HG02623 (cell line): Measurements from ENCODE around the gene CADPS.

Source experiments
- ATAC-seq: cut with Tn5 transposase; IDR thresholded peaks from one replicate; pipeline ENCODE4 v1.9.1; 2021; ENCODE audit warnings: moderate library complexity; ENCODE audit not compliant: unreplicated experiment

CADPS gene

GRCh38 chr3:62462104-62462762 is 413.0 kb downstream of the CADPS start:
- no peak for ATAC-seq

DNA sequence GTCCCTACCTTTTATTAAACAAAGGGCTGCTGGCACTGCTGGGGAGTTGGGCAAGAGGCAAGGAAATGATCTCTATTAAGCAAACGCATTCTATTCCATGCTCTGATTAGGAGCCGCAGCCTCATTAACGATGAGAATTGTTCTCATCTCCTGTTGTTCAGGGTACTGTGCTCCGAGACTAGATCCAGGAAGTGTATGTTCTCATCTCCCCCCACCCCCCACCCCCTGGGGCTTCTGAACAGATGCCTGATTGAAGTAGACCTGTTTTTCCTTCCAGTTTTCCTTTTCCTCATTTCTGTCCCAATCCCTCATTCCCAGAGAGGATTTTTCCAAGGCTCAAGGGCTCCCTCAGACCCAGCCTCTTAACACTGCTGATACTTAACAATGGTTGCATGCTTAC is 420.3 kb downstream of the CADPS start:
- ATAC-seq: no peak

GRCh38 chr3:62453448-62453847 is 421.8 kb downstream of the CADPS start:
- no peak for ATAC-seq

DNA sequence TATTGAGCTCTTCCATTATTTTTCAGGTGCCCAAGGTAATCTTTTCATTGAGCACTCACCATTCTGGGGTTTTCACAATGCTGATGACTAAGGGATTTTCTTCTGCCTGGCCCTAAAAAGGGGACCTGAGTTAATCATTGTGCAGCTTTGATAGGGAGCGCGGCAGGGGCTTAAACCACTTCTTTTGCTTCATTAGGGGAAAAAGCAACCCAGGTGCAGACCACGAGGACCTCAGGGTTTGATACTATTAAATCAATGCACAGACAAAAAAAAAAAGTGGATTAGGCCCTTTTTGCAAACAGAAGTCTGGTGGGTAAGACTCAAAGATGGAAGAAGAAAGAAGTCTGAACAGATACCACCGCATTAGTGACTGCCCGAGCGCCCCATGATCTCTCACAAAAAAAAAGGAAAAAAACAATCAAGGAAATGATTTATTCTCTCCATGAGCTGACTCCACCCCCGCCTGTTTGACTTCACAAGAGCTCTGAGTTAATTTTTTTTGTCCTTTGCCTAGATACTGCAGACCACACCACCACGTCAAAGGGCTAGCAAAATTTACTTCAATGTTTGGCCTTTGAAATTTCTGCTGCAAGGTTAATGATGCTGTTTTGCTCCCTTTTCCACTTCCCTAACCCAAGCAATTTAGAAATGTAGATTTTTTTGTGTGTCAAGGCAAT is 423.9 kb downstream of the CADPS start:
- no peak for ATAC-seq

DNA sequence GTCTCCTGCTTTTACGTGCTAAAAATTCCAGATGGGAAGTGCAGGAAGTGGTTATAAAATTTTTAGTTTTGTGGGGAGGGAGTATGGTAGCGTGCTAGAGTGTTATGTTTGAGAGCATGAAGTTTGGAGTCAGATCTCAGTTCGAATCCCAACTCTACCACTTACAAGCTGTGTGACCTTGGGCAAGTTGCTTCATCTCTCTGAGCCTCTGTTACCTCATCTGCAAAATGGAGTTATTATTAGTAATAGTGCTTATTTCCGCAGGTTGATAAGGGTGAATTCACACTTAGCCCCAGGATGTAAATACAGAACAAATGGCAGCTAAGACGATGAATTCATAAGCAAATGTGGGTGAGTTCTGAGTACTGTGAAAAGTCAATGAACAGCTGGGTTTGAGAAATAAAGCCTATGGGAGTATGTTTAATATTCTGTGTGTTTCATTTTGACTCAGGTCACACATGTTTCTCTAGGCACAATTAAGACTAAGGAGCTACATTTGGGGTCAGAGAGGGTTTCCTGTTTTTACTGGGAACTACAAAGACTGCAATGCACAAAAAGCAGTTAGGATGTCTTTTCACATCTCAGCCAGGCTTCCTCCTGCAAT is 428.8 kb downstream of the CADPS start:
- no peak for ATAC-seq

DNA sequence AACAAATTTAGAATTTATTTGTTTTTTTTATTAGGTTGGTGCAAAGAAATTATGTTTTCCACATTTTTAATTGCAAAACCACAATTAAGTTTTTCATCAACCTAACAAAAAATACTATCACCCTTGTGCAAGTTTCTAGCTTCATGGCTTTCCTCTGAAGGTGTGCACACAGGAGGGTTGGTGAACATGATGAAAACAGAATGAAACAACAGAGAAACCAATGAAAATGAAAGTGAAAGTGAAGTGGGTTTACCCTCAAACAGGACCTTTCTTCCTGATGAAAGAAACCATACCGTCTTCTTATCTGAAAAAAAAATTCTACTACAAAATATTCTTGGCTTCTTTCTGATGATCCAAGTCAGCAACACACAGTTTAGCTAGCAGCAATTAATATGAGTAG is 429.9 kb downstream of the CADPS start:
- ATAC-seq: no peak

DNA sequence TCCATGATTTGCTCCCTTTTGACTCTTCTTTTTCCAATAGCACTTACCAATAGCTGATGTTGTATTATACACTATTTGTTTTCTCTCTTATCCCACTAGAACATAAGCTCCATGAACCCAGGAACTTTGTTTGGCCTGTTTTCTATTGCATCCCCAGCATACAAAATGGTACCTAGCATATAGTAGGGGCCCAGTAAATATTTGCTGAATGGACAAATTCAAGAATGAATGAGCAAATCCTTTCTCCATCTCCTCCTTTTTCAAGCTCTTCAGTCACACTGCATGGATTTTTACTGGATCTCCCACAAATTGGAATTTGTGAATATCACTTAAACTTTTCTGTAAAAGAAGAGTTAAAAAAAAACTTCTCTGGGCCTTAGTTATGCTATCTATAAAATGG is 435.2 kb downstream of the CADPS start:
- ATAC-seq: no peak

GRCh38 chr3:62439176-62439813 is 435.9 kb downstream of the CADPS start:
- ATAC-seq: no peak

DNA sequence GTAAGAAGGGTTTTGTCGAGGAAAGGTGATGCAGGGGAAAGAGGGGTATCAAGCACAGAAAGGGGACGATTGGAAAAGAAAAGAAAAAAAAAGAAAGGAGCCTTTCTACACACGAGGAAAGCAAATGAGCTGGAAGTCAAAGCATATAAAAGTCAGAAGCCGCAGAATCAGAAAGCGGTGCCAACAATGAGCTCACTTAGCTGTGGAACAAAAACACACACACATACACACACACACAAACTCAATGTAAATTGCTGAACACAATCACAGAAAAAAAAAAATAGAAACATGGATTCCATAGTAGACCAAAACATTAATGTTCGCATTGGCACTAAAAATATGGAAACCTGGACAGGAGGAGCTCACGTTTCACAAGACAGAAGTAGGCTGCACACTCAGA is 438.4 kb downstream of the CADPS start:
- ATAC-seq: no peak

DNA sequence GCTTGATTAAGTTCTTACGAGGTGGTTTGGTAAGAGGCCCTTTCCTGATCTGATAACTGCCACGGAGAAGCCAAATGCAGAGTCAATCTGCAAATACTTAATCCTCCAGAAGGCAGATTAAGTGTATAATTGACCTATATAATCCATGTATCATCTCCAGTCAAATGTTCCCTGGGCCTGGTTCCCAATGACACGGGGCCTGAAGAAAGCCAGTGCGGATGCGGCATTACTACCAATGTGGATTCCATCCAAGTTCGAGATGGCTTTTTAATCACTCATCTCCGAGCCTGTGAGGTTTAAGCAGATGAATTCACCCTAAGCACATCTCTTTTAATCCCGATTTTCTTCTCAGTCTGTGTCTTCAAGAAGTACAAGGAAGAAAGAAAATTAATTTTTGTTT is 441.8 kb downstream of the CADPS start:
- ATAC-seq: no peak

DNA sequence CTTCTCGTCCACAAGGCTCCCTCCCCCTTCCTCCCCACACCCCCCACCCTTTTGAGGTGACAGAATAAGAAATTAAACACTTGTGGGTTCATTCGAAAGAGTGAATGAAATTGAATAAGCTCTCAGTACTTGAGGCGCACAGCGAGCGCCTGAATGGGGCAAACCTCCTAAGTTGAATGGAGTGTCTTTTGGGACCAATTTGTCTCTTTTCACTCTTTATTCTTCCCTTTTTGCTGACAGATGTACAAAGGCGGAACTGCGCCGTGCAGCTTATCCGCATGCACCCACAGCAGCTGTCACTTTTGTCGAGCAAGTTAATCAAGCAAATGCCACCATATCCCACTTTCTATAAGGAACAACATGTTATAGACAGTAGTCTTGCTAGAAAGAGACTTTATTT is 454.0 kb downstream of the CADPS start:
- no peak for ATAC-seq

DNA sequence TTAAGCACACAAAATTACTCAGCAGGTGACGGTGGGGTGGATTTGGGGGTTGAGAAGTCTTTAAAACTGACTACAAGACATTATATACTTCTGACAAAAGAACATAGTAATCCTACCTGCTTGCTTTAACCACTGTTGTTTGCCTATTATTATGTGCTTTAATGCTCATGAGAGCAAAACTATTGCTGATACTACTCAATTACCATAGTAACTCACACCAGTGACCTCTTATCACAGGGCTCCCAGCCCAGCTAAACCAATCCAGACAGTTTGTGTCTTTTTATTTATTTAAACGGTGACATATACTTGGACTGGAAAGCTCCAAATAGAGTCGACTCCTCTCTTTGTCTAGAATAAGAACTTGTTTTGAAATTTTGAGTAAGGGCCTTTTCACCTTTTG is 459.1 kb downstream of the CADPS start:
- no peak for ATAC-seq

DNA sequence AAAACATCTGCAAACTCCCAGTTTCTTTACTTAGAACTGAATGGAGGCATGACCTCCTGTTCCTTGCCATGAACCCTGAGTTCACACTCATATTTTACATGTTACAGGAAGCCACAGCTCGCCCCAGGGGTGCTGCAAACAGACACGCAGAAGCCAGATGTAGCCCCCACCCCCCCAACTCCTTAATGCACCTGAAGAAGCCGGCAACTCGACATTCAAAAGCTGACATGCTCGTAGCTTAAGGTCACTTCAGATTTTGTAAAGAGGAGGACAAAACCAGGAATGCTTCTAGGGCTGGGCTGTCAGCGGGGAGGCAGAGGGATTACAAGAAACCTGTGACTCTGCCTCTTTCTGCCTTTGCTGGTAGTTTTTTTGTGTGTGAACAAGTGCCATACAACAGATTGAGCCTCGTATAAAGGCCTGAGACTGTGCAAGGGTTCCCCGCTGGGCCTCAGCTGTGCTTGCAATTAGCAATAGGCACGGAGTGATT is 459.9 kb downstream of the CADPS start:
- ATAC-seq: no peak

DNA sequence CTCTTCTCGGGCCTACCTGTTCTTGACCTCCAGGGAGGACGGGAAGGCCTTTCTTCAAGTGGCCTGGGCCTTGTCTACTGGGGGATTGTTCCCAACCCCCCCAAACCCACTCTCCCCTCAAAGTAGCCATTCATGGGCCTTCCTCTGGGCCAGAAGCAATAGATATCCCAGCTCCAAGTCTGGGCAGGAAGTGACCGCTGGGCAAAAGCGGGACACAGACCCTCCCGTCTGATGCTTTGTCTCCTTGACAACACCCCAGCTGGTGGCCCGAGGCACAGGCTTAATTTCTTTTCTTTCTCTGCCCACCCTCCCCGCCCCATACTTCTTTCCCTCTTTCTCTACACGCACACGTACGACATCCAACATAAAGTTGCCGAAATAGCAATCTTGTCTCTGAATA is 460.4 kb downstream of the CADPS start:
- ATAC-seq: no peak

GRCh38 chr3:62413687-62414086 is 461.5 kb downstream of the CADPS start:
- ATAC-seq: no peak

DNA sequence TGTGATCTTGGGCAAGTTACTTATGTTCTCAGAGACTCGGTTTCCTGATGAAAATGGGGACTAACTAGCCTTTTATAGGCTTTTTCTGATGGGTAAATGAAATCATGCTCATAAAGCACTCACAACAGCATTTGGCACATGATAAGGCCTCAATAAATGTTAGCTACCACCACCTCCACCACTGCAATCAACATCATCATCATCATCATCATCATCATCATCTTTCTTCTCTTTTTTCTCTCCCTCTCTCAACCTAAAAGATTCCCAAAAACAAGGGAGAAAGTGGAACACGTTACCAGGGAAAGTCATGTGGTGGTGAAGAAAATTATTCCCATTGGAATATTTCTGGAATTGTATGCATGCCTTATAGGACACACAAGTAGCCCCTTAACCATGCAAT is 468.3 kb downstream of the CADPS start:
- no peak for ATAC-seq

GRCh38 chr3:62405566-62405965 is 469.6 kb downstream of the CADPS start:
- ATAC-seq: no peak

DNA sequence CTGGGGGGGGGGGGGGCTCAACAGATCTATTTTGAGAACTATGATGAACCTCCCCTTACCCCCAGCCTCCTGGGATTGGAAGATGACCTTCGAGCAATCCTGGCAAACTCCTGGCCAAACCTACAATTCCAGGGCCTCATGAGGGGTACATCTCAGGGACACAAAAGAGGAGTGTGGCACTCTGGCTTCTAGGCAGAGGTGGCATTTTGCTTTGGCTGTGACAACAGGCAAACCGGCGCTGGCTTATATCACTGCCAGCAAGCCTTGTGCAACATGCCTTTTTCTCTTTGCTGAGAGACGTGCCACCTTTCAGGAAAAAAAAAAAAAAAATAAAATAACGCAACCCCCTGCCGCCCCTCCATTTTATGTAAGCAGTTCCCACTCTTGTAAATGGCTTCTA is 470.1 kb downstream of the CADPS start:
- ATAC-seq: no peak

GRCh38 chr3:62404321-62404720 is 470.9 kb downstream of the CADPS start:
- no peak for ATAC-seq

DNA sequence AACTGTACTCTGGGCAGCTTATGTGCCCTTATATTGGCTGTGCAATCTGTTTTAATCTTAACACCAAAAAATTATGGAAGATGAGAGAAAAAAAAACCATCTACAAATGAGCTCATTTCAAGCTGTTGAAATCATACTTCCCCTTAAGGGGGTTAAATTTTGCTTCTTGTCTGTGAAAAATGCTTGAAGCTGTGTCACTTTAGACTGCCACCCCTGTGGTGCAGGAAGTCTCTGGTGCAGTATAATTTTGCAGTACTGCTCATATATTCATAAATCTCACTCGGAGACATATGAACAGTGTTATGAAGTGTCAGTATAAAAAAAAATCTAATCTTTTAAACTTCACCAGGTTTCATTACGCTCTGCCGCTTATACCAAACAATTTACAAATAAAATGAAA is 471.5 kb downstream of the CADPS start:
- ATAC-seq: no peak

DNA sequence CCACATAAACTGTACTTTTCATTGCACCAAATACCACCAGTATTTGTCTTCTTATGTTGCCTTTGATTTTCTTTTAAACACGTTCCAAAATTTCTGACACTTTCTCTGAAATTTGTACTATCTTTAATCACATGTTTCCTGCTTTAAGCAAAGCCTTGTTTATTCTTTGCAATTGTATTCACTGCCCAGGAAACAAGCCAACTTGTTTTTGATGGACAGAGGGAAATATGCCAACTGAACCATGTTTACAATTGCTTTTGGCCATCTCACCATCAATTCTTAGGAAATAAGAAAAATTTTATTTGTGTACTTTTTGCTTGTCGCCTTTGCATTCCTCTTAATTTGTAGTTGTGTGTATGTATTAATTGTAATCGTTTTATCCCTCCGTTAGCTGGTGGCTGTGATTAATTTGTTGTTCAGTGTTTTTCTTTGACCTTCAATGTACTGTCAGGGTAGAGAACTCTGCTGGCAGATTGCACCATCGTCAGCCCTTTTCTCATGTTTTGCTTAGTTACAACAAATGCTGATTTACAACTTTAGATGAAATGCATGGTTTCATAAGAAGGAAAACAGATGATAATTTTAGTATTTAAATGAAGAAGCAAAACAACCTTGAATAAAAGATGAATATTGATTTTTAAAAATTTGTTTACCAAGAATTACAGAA is 482.5 kb downstream of the CADPS start:
- no peak for ATAC-seq
